ENCODE results near the gene ATP4B.

Gene ATP4B

GRCh38 chr13:113657851-113658741 is at the start of gene ATP4B:
Gene ATP4B (minus strand): TSS chr13:113658198. CDS start chr13:113658144, 54 bp downstream.
- DNase-seq (ENCODE audit: low read depth, low spot score), result no peak

GRCh38 chr13:113672002-113672651 is 14.1 kb upstream of the ATP4B start:
- no peak for DNase-seq (ENCODE audit: low read depth, low spot score)

GRCh38 chr13:113671066-113672001 is 13.3 kb upstream of the ATP4B start:
- DNase-seq (ENCODE audit: low read depth, low spot score), result no peak

- DNase-seq (ENCODE audit: low read depth, low spot score), result no peak
These were observed 12.5 kb upstream of the ATP4B start for GRCh38 chr13:113670541-113670940.

- DNase-seq (ENCODE audit: low read depth, low spot score), result no peak
These were observed 11.8 kb upstream of the ATP4B start for GRCh38 chr13:113669755-113670341.

- DNase-seq (ENCODE audit: low read depth, low spot score), result no peak
These were observed 11.3 kb upstream of the ATP4B start for GRCh38 chr13:113669231-113669754.

GRCh38 chr13:113668491-113668971 is 10.5 kb upstream of the ATP4B start:
- DNase-seq (ENCODE audit: low read depth, low spot score), result no peak

- DNase-seq (ENCODE audit: low read depth, low spot score), result no peak
These were observed 9.9 kb upstream of the ATP4B start for GRCh38 chr13:113667771-113668490.

GRCh38 chr13:113666951-113667701 is 9.1 kb upstream of the ATP4B start, which contains the start of gene GRK1:
Gene GRK1 (plus strand): TSS chr13:113667219. CDS start chr13:113667387, 168 bp downstream.
- DNase-seq (ENCODE audit: low read depth, low spot score), result no peak

GRCh38 chr13:113666329-113666670 is 8.3 kb upstream of the ATP4B start:
- no peak for DNase-seq (ENCODE audit: low read depth, low spot score)

- no peak for DNase-seq (ENCODE audit: low read depth, low spot score)
These were observed 7.8 kb upstream of the ATP4B start for GRCh38 chr13:113665597-113666328.

- DNase-seq (ENCODE audit: low read depth, low spot score), result no peak
These were observed 7.0 kb upstream of the ATP4B start for GRCh38 chr13:113664751-113665596.

GRCh38 chr13:113663934-113664333 is 5.9 kb upstream of the ATP4B start:
- DNase-seq (ENCODE audit: low read depth, low spot score), result no peak

- no peak for DNase-seq (ENCODE audit: low read depth, low spot score)
These were observed 3.5 kb upstream of the ATP4B start for GRCh38 chr13:113661509-113661908.

- DNase-seq (ENCODE audit: low read depth, low spot score), result no peak
These were observed 2.1 kb upstream of the ATP4B start for GRCh38 chr13:113660066-113660465.

GRCh38 chr13:113659337-113659736 is 1.3 kb upstream of the ATP4B start:
- DNase-seq (ENCODE audit: low read depth, low spot score), result no peak

GRCh38 chr13:113658836-113659235 is 838 bp upstream of the ATP4B start:
- no peak for DNase-seq (ENCODE audit: low read depth, low spot score)

All from ELF-1 (cell line).